GM12878 (cell line): Measurements from ENCODE around the gene SLC41A1. TPM values are rescaled to one million over a fixed set of nuclear protein-coding genes. Genes with fewer than 3 reads are reported as not detected.

ENCODE experiments used
- ATAC-seq: fragments of 200-7000 bp; cut with Tn5 transposase; 3 replicates; pipeline ENCODE4 v1.9.1; 2020; ENCODE audit warnings: mild to moderate bottlenecking, moderate library complexity
- BruUV-seq: library from RNA; stranded (reverse); fragments of 400-500 nt; replicated peaks from 2 replicates; lab custom pipeline; 2021; lab: Mats Ljungman, UMichigan
- CTCF ChIA-PET: fragments of 300-600 bp; sonication (Branson Sonifier 250); formaldehyde crosslinking; extraction: SDS; loops from one replicate; lab custom pipeline; 2021; ENCODE audit warnings: inconsistent platforms; lab: Yijun Ruan, JAX
- POLR2A ChIA-PET: fragments of 350-600 bp; formaldehyde crosslinking; extraction: SDS; loops from one replicate; lab custom pipeline; 2021; ENCODE audit warnings: inconsistent platforms; lab: Charles Lee
- RAD21 ChIA-PET: fragments of 300-600 bp; sonication (Branson Sonifier 250); formaldehyde crosslinking; loops from one replicate; lab custom pipeline; 2023; ENCODE audit warnings: antibody characterized with exemption; ENCODE audit not compliant: unreplicated experiment; lab: Charles Lee
- SMC1A ChIA-PET: fragments of 300-600 bp; sonication (Branson Sonifier 250); formaldehyde crosslinking; loops from one replicate; lab custom pipeline; 2023; ENCODE audit not compliant: unreplicated experiment, uncharacterized antibody; lab: Charles Lee
- DNase-seq: peaks from one replicate; pipeline ENCODE4 v3.0.0-alpha.2; 2011; ENCODE audit warnings: low read depth, low spot score
- FAIRE-seq: peaks from 3 replicates; lab custom pipeline; 2011; peaks lifted over from hg19 to GRCh38; lab: Jason Lieb, UNC
- H2AFZ ChIP-seq: 2 replicates; pipeline ENCODE4 v1.6.0; 2011; ENCODE audit warnings: low read depth, low read length, control low read depth; ENCODE audit not compliant: control insufficient read depth
- H3K27ac ChIP-seq: 2 replicates; pipeline ENCODE4 v1.5.1; 2011; ENCODE audit warnings: control low read depth; ENCODE audit not compliant: control insufficient read depth, insufficient read depth
- H3K27me3 ChIP-seq, 2 experiments: replicated peaks in 1 of 2; 2 replicates each; pipeline versions ENCODE4 v1.6.0 to v1.6.1; 2011; ENCODE audit warnings: low read length in 1 of 2; ENCODE audit not compliant: control insufficient read depth in 2 of 2, insufficient read depth in 2 of 2
- H3K36me3 ChIP-seq, 2 experiments: 2 replicates each; pipeline ENCODE4 v1.5.1; 2011; ENCODE audit warnings: low read length in 1 of 2; ENCODE audit not compliant: control insufficient read depth in 2 of 2, insufficient read depth in 2 of 2
- H3K4me1 ChIP-seq: 2 replicates; pipeline ENCODE4 v1.6.1; 2011; ENCODE audit warnings: mild to moderate bottlenecking, low read length, moderate library complexity, mixed read lengths; ENCODE audit not compliant: control insufficient read depth, insufficient read depth
- H3K4me2 ChIP-seq: 2 replicates; pipeline ENCODE4 v1.6.0; 2011; ENCODE audit warnings: control low read depth; ENCODE audit not compliant: control insufficient read depth, insufficient read depth
- H3K4me3 ChIP-seq: fragments of 200-600 bp; sonication (generic); 2 replicates; pipeline ENCODE4 v1.5.1; 2016
- H3K79me2 ChIP-seq: 2 replicates; pipeline ENCODE4 v1.6.0; 2011; ENCODE audit warnings: low read length; ENCODE audit not compliant: control insufficient read depth, insufficient read depth
- H3K9ac ChIP-seq: 2 replicates; pipeline ENCODE4 v1.8.0; 2011; ENCODE audit warnings: low read length, control low read depth, mixed read lengths; ENCODE audit not compliant: control insufficient read depth, insufficient read depth
- H3K9me3 ChIP-seq: replicated peaks from 3 replicates; pipeline ENCODE4 v1.5.1; 2011; ENCODE audit warnings: mild to moderate bottlenecking, low read length; ENCODE audit not compliant: control insufficient read depth, insufficient read depth
- H4K20me1 ChIP-seq: 2 replicates; pipeline ENCODE4 v1.6.0; 2011; ENCODE audit not compliant: control insufficient read depth, insufficient read depth
- ATF7 ChIP-seq: fragments of 450-650 bp; IDR thresholded peaks from 2 replicates; pipeline ENCODE4 v1.6.1; 2016; ENCODE audit warnings: low read depth, mild to moderate bottlenecking
- CEBPB ChIP-seq, 2 experiments: fragments of 150-350 bp in 1 of 2; IDR thresholded peaks; 2 replicates each; pipeline ENCODE4 v1.6.1; 2012 to 2014; ENCODE audit warnings: low read depth in 2 of 2, low read length in 2 of 2, borderline replicate concordance in 1 of 2, inconsistent platforms in 1 of 2
- GABPA ChIP-seq: IDR thresholded peaks from 2 replicates; pipeline ENCODE4 v1.6.1; 2014; ENCODE audit warnings: antibody characterized with exemption, low read depth, mild to moderate bottlenecking, inconsistent platforms
- HCFC1 ChIP-seq: fragments of 150-350 bp; IDR thresholded peaks from 2 replicates; pipeline ENCODE4 v1.6.1; 2014; ENCODE audit warnings: low read length
- IKZF2 ChIP-seq, 2 experiments: fragments of 450-650 bp; IDR thresholded peaks; 2 replicates each; pipeline ENCODE4 v1.6.1; 2017; ENCODE audit warnings: mild to moderate bottlenecking in 2 of 2, moderate library complexity in 2 of 2
- MTA2 ChIP-seq: fragments of 450-650 bp; IDR thresholded peaks from 2 replicates; pipeline ENCODE4 v1.6.1; 2016; ENCODE audit warnings: low read depth, mild to moderate bottlenecking, moderate library complexity
- NR2C2 ChIP-seq: IDR thresholded peaks from 2 replicates; pipeline ENCODE4 v1.6.1; 2011; ENCODE audit warnings: borderline replicate concordance, low read depth; ENCODE audit not compliant: control insufficient read depth, insufficient read length
- POLR2A ChIP-seq: IDR thresholded peaks from 2 replicates; pipeline ENCODE4 v1.6.1; 2011; ENCODE audit warnings: low read depth, mild to moderate bottlenecking, low read length
- SMARCA5 ChIP-seq: fragments of 450-650 bp; IDR thresholded peaks from 2 replicates; pipeline ENCODE4 v1.6.1; 2017; ENCODE audit warnings: mild to moderate bottlenecking
- TAF1 ChIP-seq: IDR thresholded peaks from 2 replicates; pipeline ENCODE4 v1.6.1; 2011; ENCODE audit warnings: mild to moderate bottlenecking, low read depth, low read length, borderline replicate concordance
- WGBS: methylation state at CpG from one replicate; pipeline ENCODE4 v1.1.6; 2016; ENCODE audit warnings: low lambda C conversion rate; ENCODE audit not compliant: insufficient replicate concordance, insufficient coverage; ENCODE audit errors: missing lambda C conversion rate; 5-methylcytosine and 5-hydroxymethylcytosine counted together
- in situ Hi-C: fragments of 300-500 bp; cut with MboI; formaldehyde crosslinking; loops from 9 replicates; pipeline ENCODE4 v1.14.3; 2018; ENCODE audit warnings: mixed read lengths
- intact Hi-C: fragments of 100-400 bp; cut with micrococcal nuclease; formaldehyde crosslinking; loops from one replicate; pipeline ENCODE4 v1.14.2; 2022; ENCODE audit not compliant: unreplicated experiment
- polyA plus RNA-seq, 11 experiments: library from polyadenylated mRNA; depleted of rRNA in 4 of 11; unstranded in 6 of 11; stranded (reverse) in 5 of 11; fragments of >200 nt; fragmentation: Nextera tagmentation in 4 of 11; fragmentation: Illumina TruSeq in 1 of 11; extraction: Ambion mirVana in 4 of 11; extraction: Trizol in 1 of 11; gene quantifications; 1 replicate in 1 of 11; 2 replicates in 10 of 11; pipeline versions ENCODE4 v1.2.1 to v1.2.3, GENCODE V29; 2011 to 2016; ENCODE audit warnings: inconsistent platforms in 2 of 11, missing spikeins in 2 of 11, low read depth in 1 of 11
- total RNA-seq, 4 experiments: library from RNA; depleted of rRNA in 3 of 4; stranded (reverse); fragments of >200 nt in 3 of 4; fragmentation: Illumina TruSeq in 1 of 4; extraction: Trizol in 1 of 4; gene quantifications; 2 replicates each; pipeline versions ENCODE4 v1.2.1 to v1.2.3, GENCODE V29; 2013 to 2021
- TF ChIP-seq, protein P1 (sequence below): IDR thresholded peaks from 2 replicates; pipeline ENCODE4 v1.6.1; 2011; ENCODE audit warnings: borderline replicate concordance, low read depth, mild to moderate bottlenecking, moderate library complexity, low read length; ENCODE audit not compliant: insufficient read depth, poor library complexity, severe bottlenecking
- TF ChIP-seq, protein P2 (sequence below), 3 experiments: IDR thresholded peaks in 2 of 3; conservative IDR thresholded peaks in 1 of 3; 2 replicates each; pipeline ENCODE4 v1.5.1; 2011; ENCODE audit warnings: low read depth in 3 of 3, low read length in 3 of 3, mild to moderate bottlenecking in 3 of 3, control low read depth in 2 of 3, moderate library complexity in 2 of 3, inconsistent platforms in 1 of 3, mixed read lengths in 1 of 3; ENCODE audit not compliant: control insufficient read depth in 2 of 3, insufficient read depth in 1 of 3; ENCODE audit errors: extremely low read depth in 1 of 3
- TF ChIP-seq, protein P3 (sequence below): fragments of 450-650 bp; formaldehyde crosslinking; IDR thresholded peaks from 2 replicates; pipeline ENCODE4 v1.5.0; 2022; ENCODE audit warnings: mild to moderate bottlenecking, missing genetic modification characterization
- TF ChIP-seq, protein P4 (sequence below): fragments of 450-650 bp; IDR thresholded peaks from 2 replicates; pipeline ENCODE4 v1.6.1; 2016; ENCODE audit warnings: mild to moderate bottlenecking

Gene SLC41A1
- total and polyA plus RNA-seq, 10 of the 15 experiments (the other 5 are each of a cell fraction or from before 2014, with no cell fraction given), result 0.13 to 11.3 (median 0.42) TPM

DNA sequence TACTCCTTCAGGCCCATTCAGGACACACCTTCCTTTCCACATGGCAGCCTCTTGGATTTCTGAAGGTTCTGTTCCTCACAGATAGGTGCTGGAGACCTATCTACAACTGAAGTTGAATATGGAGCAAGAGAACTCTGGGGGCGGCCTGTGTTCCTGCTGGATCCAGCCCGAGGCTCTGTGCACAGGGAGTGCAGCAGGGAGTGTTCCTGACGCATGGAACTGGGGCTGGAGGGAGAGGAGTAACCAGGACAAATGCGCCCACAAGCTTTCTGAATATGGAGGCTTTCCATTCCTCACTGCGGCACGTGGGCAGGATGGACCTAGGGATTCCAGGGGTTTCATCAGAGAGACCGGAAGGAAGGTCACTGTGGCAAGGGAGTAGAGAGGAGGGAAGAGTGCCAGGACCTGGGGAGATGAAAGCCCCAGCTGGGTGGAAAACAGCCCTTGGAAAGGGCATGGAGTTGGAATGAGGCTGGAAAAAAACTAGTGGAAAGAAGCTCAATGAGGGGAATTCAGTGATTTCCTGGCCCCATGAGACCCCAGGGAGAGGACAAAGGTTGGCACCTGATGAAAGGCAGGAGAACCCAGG lies 24.5 kb upstream of the SLC41A1 start:
- DNase-seq, result no peak
- 38% methylated on average over 7 of the region's 7 CpGs for WGBS
- ChIA-PET POLR2A (no interaction called here), SMC1A (interaction anchor here (0.6 to 1.7 kb wide), 2 partner anchors 10 to 45 kb away, joined by 3 to 4 read pairs; no protein-coding TSS in a partner anchor), CTCF (interaction anchor here (1.4 kb wide), 1 partner anchor 45 kb away, joined by 4 read pairs; no protein-coding TSS in a partner anchor), RAD21 (no interaction called here)
- intact Hi-C loops, result no loop called here
- no peaks in the 10 kb centered on the region for H3K79me2 ChIP-seq
- no peak overlapping the region for H3K9ac ChIP-seq
- H3K4me1 ChIP-seq, result no peaks in the 10 kb centered on the region
- H3K9me3 ChIP-seq, result no peaks in the 10 kb centered on the region
- H3K27me3 ChIP-seq, result no peaks in the 10 kb centered on the region
- no peak overlapping the region for H3K4me3 ChIP-seq
- TF ChIP-seq, protein P1, sequence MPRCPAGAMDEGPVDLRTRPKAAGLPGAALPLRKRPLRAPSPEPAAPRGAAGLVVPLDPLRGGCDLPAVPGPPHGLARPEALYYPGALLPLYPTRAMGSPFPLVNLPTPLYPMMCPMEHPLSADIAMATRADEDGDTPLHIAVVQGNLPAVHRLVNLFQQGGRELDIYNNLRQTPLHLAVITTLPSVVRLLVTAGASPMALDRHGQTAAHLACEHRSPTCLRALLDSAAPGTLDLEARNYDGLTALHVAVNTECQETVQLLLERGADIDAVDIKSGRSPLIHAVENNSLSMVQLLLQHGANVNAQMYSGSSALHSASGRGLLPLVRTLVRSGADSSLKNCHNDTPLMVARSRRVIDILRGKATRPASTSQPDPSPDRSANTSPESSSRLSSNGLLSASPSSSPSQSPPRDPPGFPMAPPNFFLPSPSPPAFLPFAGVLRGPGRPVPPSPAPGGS, result no peak
- TF ChIP-seq SMARCA5 (no peak), CEBPB (IDR thresholded peaks at IDR 0.05; ENCODE audit: borderline replicate concordance in 1 of 2, low read depth in 2 of 2, low read length in 2 of 2) (no peak), POLR2A (no peak), GABPA (no peak), MTA2 (no peak), TAF1 (no peak), IKZF2 (IDR thresholded peaks at IDR 0.05) (no peak), ATF7 (no peak), HCFC1 (no peak), NR2C2 (no peak)
- TF ChIP-seq, protein P2, sequence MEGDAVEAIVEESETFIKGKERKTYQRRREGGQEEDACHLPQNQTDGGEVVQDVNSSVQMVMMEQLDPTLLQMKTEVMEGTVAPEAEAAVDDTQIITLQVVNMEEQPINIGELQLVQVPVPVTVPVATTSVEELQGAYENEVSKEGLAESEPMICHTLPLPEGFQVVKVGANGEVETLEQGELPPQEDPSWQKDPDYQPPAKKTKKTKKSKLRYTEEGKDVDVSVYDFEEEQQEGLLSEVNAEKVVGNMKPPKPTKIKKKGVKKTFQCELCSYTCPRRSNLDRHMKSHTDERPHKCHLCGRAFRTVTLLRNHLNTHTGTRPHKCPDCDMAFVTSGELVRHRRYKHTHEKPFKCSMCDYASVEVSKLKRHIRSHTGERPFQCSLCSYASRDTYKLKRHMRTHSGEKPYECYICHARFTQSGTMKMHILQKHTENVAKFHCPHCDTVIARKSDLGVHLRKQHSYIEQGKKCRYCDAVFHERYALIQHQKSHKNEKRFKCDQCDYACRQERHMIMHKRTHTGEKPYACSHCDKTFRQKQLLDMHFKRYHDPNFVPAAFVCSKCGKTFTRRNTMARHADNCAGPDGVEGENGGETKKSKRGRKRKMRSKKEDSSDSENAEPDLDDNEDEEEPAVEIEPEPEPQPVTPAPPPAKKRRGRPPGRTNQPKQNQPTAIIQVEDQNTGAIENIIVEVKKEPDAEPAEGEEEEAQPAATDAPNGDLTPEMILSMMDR (IDR thresholded peaks at IDR 0.05 in 2 of 3, conservative IDR thresholded peaks at IDR 0.05 in 1 of 3; ENCODE audit: control insufficient read depth in 2 of 3, extremely low read depth in 1 of 3, insufficient read depth in 1 of 3, low read depth in 3 of 3, low read length in 3 of 3), result no peak
- TF ChIP-seq, protein P3, sequence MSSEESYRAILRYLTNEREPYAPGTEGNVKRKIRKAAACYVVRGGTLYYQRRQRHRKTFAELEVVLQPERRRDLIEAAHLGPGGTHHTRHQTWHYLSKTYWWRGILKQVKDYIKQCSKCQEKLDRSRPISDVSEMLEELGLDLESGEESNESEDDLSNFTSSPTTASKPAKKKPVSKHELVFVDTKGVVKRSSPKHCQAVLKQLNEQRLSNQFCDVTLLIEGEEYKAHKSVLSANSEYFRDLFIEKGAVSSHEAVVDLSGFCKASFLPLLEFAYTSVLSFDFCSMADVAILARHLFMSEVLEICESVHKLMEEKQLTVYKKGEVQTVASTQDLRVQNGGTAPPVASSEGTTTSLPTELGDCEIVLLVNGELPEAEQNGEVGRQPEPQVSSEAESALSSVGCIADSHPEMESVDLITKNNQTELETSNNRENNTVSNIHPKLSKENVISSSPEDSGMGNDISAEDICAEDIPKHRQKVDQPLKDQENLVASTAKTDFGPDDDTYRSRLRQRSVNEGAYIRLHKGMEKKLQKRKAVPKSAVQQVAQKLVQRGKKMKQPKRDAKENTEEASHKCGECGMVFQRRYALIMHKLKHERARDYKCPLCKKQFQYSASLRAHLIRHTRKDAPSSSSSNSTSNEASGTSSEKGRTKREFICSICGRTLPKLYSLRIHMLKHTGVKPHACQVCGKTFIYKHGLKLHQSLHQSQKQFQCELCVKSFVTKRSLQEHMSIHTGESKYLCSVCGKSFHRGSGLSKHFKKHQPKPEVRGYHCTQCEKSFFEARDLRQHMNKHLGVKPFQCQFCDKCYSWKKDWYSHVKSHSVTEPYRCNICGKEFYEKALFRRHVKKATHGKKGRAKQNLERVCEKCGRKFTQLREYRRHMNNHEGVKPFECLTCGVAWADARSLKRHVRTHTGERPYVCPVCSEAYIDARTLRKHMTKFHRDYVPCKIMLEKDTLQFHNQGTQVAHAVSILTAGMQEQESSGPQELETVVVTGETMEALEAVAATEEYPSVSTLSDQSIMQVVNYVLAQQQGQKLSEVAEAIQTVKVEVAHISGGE (CRISPR knock-in tag), result no peak
- TF ChIP-seq, protein P4, sequence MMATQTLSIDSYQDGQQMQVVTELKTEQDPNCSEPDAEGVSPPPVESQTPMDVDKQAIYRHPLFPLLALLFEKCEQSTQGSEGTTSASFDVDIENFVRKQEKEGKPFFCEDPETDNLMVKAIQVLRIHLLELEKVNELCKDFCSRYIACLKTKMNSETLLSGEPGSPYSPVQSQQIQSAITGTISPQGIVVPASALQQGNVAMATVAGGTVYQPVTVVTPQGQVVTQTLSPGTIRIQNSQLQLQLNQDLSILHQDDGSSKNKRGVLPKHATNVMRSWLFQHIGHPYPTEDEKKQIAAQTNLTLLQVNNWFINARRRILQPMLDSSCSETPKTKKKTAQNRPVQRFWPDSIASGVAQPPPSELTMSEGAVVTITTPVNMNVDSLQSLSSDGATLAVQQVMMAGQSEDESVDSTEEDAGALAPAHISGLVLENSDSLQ, result no peak
- H4K20me1 ChIP-seq, result no peaks in the 10 kb centered on the region
- no peak overlapping the region for H3K4me2 ChIP-seq
- BruUV-seq, result no TSS peak
- no peak overlapping the region for H2AFZ ChIP-seq
- FAIRE-seq, result no peak
- in situ Hi-C loops, result no loop called here
- no peak for ATAC-seq
- no peak overlapping the region for H3K27ac ChIP-seq
- no peaks in the 10 kb centered on the region for H3K36me3 ChIP-seq
